Measurements from ENCODE around the gene HSF2BP. TPM values are rescaled to one million over a fixed set of nuclear protein-coding genes. Genes with fewer than 3 reads are reported as not detected.

Gene HSF2BP
- polyA plus RNA-seq, 1 donor (not counting 4 experiments of a cell fraction or from before 2014, with no cell fraction given), result 6.1 TPM

DNA sequence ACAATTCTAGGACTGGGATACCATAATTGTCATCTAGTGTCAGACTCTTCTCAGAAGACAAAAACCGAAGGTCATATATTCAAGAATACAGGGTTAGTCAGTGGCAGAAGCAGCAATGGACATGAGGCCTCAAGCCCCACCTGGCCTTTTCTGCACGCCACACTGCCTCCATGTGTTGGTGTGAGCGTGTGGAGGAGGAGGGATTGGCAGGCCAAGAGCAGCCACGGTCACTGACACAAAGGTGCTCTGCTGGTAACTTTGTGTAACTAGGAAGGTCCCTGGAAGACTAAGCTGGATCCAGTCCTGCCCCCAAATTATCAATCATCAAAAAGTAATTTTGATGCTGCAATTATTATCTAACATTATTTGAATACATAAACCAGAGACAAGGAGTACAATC is 34.9 kb downstream of the HSF2BP start:
- no peak for FAIRE-seq

DNA sequence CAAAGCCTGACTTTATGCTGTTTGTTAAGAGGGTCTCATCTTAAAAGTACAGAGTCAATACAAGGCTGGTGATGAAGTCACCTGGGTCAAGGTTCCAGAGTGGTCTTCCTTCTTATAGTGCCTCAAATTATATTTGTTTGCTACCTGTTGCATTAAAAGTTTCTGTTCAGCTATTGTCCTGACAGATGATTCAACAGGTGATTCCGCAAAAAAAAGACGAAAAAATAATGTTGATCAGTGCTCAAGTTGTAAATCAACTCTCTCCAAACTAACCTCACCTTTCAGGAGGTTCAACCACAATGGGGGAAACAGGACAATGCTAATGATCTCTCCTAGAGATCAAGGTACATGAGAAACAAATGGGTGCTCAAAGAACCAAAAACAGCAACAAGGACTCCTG is 35.7 kb downstream of the HSF2BP start:
- Histone ChIP-seq H2AFZ (ENCODE audit: control insufficient read depth, low read length) (no peak overlapping the region), H3K27ac (ENCODE audit: control insufficient read depth, insufficient read depth, low read length) (no peak overlapping the region)
- no peak for FAIRE-seq

More for the DNA sequence above, 34.9 kb downstream of the HSF2BP start:
- H2AFZ ChIP-seq (ENCODE audit: control insufficient read depth, low read length), result no peak overlapping the region
- no peaks in the 10 kb centered on the region for H3K79me2 ChIP-seq (ENCODE audit: control insufficient read depth, insufficient read depth, low read length)
- H3K4me3 ChIP-seq (ENCODE audit: control insufficient read depth in 2 of 3, extremely low read depth in 1 of 3, insufficient read depth in 2 of 3, low read depth in 1 of 3, low read length in 3 of 3), result no peak overlapping the region
- no peaks in the 10 kb centered on the region for H3K36me3 ChIP-seq (ENCODE audit: control insufficient read depth in 2 of 2, extremely low read depth in 1 of 2, insufficient read depth in 2 of 2, low read length in 2 of 2)
- peaks cover 21% of the 10 kb centered on the region for H3K4me1 ChIP-seq (ENCODE audit: control insufficient read depth, extremely low read depth, insufficient read depth, low read length)
- H3K4me2 ChIP-seq (ENCODE audit: control insufficient read depth, extremely low read depth, insufficient read depth, low read depth, low read length), result no peak overlapping the region
- dilution Hi-C loops (cut with MboI; ENCODE audit: extremely low pct_ligation_motif_present, low sequenced_read_pairs), result no loop called here
- H4K20me1 ChIP-seq (ENCODE audit: control insufficient read depth, extremely low read depth, insufficient read depth, low read length), result no peaks in the 10 kb centered on the region
- H3K9ac ChIP-seq (ENCODE audit: control insufficient read depth, extremely low read depth, insufficient read depth, low read length), result no peak overlapping the region
- TF ChIP-seq, protein P1, sequence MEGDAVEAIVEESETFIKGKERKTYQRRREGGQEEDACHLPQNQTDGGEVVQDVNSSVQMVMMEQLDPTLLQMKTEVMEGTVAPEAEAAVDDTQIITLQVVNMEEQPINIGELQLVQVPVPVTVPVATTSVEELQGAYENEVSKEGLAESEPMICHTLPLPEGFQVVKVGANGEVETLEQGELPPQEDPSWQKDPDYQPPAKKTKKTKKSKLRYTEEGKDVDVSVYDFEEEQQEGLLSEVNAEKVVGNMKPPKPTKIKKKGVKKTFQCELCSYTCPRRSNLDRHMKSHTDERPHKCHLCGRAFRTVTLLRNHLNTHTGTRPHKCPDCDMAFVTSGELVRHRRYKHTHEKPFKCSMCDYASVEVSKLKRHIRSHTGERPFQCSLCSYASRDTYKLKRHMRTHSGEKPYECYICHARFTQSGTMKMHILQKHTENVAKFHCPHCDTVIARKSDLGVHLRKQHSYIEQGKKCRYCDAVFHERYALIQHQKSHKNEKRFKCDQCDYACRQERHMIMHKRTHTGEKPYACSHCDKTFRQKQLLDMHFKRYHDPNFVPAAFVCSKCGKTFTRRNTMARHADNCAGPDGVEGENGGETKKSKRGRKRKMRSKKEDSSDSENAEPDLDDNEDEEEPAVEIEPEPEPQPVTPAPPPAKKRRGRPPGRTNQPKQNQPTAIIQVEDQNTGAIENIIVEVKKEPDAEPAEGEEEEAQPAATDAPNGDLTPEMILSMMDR (optimal IDR thresholded peaks at IDR 0.05 in 1 of 3, IDR thresholded peaks at IDR 0.05 in 1 of 3, conservative IDR thresholded peaks at IDR 0.05 in 1 of 3; ENCODE audit: extremely low read depth in 1 of 3, insufficient read depth in 2 of 3, low read length in 3 of 3), result no peak
- no peak for TF ChIP-seq EZH2 (IDR thresholded peaks at IDR 0.05; ENCODE audit: low read length)
- peaks cover 5% of the 10 kb centered on the region for H3K9me3 ChIP-seq (ENCODE audit: control insufficient read depth, low read depth, low read length)
- no peaks in the 10 kb centered on the region for H3K9me1 ChIP-seq (ENCODE audit: control insufficient read depth, extremely low read depth, insufficient read depth, low read length)
- no peak for DNase-seq (ENCODE audit: low read depth, low spot score)
- H3K27ac ChIP-seq (ENCODE audit: control insufficient read depth, insufficient read depth, low read length), result no peak overlapping the region
- no peaks in the 10 kb centered on the region for H3K27me3 ChIP-seq (ENCODE audit: control insufficient read depth, extremely low read depth, insufficient read depth, low read length)

More for the DNA sequence above, 35.7 kb downstream of the HSF2BP start:
- DNase-seq (ENCODE audit: low read depth, low spot score), result no peak
- H3K9me1 ChIP-seq (ENCODE audit: control insufficient read depth, extremely low read depth, insufficient read depth, low read length), result no peaks in the 10 kb centered on the region
- peaks cover 5% of the 10 kb centered on the region for H3K9me3 ChIP-seq (ENCODE audit: control insufficient read depth, low read depth, low read length)
- no peaks in the 10 kb centered on the region for H3K27me3 ChIP-seq (ENCODE audit: control insufficient read depth, extremely low read depth, insufficient read depth, low read length)
- H3K4me3 ChIP-seq (ENCODE audit: control insufficient read depth in 2 of 3, extremely low read depth in 1 of 3, insufficient read depth in 2 of 3, low read depth in 1 of 3, low read length in 3 of 3), result no peak overlapping the region
- no peaks in the 10 kb centered on the region for H3K79me2 ChIP-seq (ENCODE audit: control insufficient read depth, insufficient read depth, low read length)
- H3K9ac ChIP-seq (ENCODE audit: control insufficient read depth, extremely low read depth, insufficient read depth, low read length), result no peak overlapping the region
- H3K4me1 ChIP-seq (ENCODE audit: control insufficient read depth, extremely low read depth, insufficient read depth, low read length), result peaks cover 21% of the 10 kb centered on the region
- no peak overlapping the region for H3K4me2 ChIP-seq (ENCODE audit: control insufficient read depth, extremely low read depth, insufficient read depth, low read depth, low read length)
- no peaks in the 10 kb centered on the region for H3K36me3 ChIP-seq (ENCODE audit: control insufficient read depth in 2 of 2, extremely low read depth in 1 of 2, insufficient read depth in 2 of 2, low read length in 2 of 2)
- dilution Hi-C loops (cut with MboI; ENCODE audit: extremely low pct_ligation_motif_present, low sequenced_read_pairs), result no loop called here
- TF ChIP-seq, protein P1 (optimal IDR thresholded peaks at IDR 0.05 in 1 of 3, IDR thresholded peaks at IDR 0.05 in 1 of 3, conservative IDR thresholded peaks at IDR 0.05 in 1 of 3; ENCODE audit: extremely low read depth in 1 of 3, insufficient read depth in 2 of 3, low read length in 3 of 3), result no peak
- no peak for TF ChIP-seq EZH2 (IDR thresholded peaks at IDR 0.05; ENCODE audit: low read length)
- H4K20me1 ChIP-seq (ENCODE audit: control insufficient read depth, extremely low read depth, insufficient read depth, low read length), result no peaks in the 10 kb centered on the region
